ENCODE results near the gene ZNF225. TPM values are rescaled to one million over a fixed set of nuclear protein-coding genes. Genes with fewer than 3 reads are reported as not detected.

The ZNF225 gene
- total and polyA plus RNA-seq, 9 of the 15 experiments (the other 6 are each of a cell fraction or from before 2014, with no cell fraction given) = 1.4 to 4.2 (median 2.2) TPM

DNA sequence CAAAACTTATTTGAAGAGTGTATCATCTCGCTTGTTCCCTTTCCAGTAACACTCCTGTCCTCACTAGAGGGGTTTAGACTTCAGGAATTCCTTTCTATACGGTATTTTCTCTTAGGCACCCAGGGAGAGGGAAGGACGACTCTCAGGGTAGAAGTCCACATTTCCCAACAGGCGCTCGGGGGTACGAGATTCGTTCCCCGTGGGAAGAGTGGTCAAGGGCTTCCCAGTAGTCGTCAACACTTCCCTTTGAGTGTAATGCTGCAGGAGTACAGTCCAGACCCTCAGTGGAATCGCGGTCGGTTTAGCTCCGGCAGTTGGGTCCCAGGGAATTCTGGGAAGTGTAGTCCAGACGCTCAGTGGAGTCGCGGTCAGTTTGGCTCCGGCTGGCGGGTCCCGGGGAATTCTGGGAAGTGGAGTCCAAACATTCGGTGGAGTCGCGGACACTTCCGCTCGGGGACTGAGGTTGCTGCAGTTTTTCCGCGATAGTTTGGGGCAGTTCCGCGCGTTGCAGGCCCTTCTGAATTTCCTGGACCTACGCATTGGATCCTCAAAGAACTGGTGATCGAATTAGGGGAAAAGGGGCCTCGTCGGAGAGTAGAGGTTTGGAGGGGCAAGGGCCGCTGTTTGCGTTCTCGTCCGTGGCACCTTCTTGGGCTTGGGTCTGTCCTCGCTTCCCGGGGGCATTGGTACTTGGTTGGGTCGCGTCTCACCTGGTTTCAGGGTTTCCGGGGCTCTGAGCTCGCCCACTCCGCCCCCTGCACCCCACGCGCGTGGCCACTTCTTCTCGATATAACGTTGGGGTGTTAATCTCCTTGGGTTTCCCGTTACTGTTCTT lies 19.1 kb upstream of the ZNF225 start, which contains the start of gene ZNF224 (continued):
- TF ChIP-seq E2F3 (CRISPR knock-in tag; IDR thresholded peaks at IDR 0.05) (0 out of 2 replicates have a peak, but pooled peaks have one; percentile 45), HSF4 (CRISPR knock-in tag; IDR thresholded peaks at IDR 0.05; ENCODE audit: borderline replicate concordance) (no peak), ZNF76 (CRISPR knock-in tag; IDR thresholded peaks at IDR 0.05; ENCODE audit: borderline replicate concordance) (no peak; the same call in 1 of the 2 replicates), HDAC3 (IDR thresholded peaks at IDR 0.05; ENCODE audit: borderline replicate concordance, partially characterized antibody) (no peak), ARNT (IDR thresholded peaks at IDR 0.05) (no peak; a peak in 1 of 4 replicates), HNRNPH1 (optimal IDR thresholded peaks at IDR 0.05; ENCODE audit: low read depth, low read length) (no peak), SMARCA5 (IDR thresholded peaks at IDR 0.05) (no peak), FOXM1 (IDR thresholded peaks at IDR 0.05; ENCODE audit: low read depth) (no peak), FOXM1 (CRISPR knock-in tag; IDR thresholded peaks at IDR 0.05; ENCODE audit: low read depth) (no peak), DMBX1 (CRISPR knock-in tag; IDR thresholded peaks at IDR 0.05; ENCODE audit: borderline replicate concordance) (no peak), ZNF324 (CRISPR knock-in tag; IDR thresholded peaks at IDR 0.05) (no peak), SETDB1 (IDR thresholded peaks at IDR 0.05; ENCODE audit: low read length) (no peak), AFF4 (CRISPR knock-in tag; IDR thresholded peaks at IDR 0.05) (no peak), NFYB (IDR thresholded peaks at IDR 0.05; ENCODE audit: extremely low read depth, insufficient read length) (no peak), CHD1 (IDR thresholded peaks at IDR 0.05; ENCODE audit: low read length) (no peak), ZNF717 (CRISPR knock-in tag; IDR thresholded peaks at IDR 0.05) (no peak), CREB3 (tag; conservative IDR thresholded peaks at IDR 0.05; ENCODE audit: low read depth) (no peak), RREB1 (CRISPR knock-in tag; IDR thresholded peaks at IDR 0.05) (no peak)

Measured in K562 (cell line).